Activated gamma-delta T cell treated with anti-CD3 and anti-CD28 coated beads, Interleukin-2, amount 50 U/mL, for 16 hours (primary cell): ENCODE measurements around the gene TSPAN5.
"Not testable (repeated sequence)": the region's sequence is repeated elsewhere in the genome, so short reads cannot be mapped to it uniquely, and the experiment has no call there.

Experiments used
- DNase-seq: peaks from one replicate; pipeline ENCODE4 v3.0.0-alpha.2; 2020; ENCODE audit warnings: low read depth

The TSPAN5 gene

DNA sequence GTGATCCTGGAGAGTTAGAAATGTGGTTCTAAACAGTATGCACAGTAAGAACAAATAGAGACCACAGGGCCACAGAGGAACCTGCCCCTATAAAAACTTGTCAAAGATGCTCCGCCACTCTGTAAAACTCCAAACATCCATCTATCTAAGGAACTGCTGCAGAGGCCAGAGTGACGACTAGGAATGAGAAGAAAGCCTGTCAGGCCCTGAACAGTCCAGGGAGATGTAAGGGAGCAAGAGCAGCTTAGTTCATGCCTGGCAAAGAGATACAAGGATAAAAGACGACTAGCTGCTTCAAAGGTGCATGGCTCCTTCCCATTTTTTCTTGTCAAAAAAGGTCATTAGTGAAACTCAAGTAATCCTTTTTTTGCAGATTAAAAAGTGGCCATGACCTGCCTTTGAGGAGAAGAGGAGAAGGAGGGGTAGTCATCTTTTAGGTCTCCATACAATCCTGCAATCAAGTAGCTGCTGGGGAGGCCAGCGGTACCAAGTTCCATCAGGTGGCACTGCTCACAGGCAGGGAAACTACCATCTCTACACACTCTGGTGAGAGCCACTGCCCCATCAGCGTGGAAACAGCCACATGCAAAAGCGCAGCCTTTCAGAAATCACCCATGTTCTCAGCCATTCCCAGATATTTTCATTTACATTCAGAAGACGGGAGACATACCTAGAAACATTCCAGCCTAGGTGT, 162.1 kb downstream of the TSPAN5 start:
- no peak for DNase-seq

DNA sequence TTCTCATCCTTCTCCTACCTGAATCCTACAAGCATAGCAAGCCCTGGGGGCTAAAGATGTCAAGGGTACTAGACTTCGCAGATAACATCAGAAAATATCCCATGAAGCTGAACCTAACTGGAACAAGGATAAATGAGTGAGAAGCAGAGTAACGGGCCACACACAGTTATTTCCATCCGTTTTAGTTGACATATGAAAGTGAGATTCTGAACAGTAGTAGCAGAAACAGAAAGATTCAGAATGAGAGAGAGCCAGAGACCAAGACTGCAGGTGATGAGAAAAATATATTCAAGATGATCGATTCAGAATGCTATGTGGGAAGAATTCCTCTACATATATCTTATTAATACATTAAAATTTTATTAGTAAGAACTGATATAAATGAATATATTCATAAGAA, 165.1 kb downstream of the TSPAN5 start:
- DNase-seq = no peak

DNA sequence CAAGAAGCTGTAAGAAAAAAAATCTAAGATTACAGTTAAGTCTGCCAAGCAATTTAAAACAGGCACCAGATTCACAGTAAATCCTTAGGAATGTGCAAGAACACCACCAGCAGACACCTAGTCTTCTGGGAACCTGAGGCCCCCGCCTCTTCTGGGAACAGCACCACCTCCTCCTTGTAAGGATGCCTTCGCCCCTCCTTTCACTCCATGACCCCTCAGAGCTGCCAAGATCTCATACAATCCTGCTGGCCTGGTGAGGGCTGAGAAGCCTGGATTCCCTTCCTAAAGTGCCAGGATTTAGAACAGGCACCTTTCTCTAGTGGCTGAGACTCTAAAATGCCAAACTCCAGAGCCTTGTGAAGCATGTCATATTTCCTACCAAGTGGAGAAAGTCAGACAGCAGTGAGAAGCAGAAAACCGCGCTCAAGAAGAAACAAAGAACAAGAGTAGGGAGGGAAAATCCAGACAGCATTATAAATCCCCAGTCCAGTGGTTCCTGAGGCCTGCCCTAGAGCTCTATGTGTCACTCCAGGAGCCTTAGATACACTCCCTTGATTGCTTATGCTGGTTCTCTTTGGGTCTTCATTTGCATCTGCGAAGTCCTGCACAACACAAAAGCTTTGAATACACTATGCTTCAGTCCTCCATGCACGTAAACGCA, 166.4 kb downstream of the TSPAN5 start:
- DNase-seq = no peak

DNA sequence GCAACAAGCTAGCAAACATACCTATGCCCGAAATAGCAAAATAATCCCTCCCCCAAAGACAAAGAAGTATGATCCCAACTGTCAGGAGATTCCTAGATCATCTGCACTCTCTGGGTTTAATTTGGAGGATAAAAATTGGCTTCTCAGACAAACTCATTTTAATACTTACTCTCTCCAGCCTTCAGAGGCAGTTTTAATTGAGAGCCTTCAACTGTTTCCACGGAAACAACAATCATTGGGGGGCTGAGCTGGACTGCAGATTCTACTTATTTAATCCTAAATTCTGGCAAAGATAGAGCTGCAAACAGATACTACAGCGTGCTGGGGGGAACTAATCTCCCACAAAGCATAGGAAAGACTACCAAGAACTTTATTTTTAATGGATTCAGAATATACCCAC, 168.2 kb downstream of the TSPAN5 start:
- no peak for DNase-seq

DNA sequence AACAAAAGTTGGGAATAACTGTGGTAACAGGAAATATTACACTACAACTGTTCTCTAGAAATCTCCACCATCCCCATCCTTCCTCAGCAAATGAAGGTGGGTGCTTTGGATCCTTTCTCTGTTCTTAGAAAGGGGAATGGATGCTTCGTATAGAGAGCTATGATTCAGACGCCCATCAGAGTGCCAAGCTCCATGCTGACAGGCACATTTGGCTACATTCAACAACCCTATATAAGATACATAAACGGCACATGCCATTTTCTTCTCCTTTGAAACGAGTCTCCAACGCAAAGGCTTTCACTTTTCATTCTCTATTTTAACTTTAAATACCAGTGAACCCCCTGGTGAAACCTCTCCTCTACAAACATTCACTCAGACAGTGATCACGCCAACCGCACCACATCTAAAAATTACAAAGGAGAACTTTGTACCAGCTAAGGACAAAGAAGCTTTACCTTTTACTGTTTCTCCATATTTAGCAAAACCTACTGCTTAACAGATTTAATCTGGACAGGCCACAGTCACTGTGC, 172.5 kb downstream of the TSPAN5 start:
- no peak for DNase-seq

DNA sequence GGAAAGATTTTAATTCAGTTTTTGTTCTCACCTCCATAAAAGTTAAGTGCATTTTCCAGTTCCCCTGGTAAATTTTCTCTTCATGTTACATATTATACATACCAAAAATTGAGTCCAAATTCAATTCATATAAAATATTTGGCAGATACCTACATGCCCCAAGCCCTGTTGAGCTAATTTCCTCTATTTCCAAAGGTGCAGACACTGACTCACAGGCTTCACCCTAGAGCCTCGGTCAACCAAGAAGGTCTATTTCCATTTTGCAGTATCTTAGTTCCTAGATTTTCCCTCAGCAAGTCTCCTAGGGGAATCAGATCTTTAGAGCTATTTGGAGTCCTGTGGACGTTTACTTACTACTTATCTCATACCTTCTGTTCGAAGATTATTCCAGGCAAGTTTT, 174.4 kb downstream of the TSPAN5 start:
- no peak for DNase-seq

DNA sequence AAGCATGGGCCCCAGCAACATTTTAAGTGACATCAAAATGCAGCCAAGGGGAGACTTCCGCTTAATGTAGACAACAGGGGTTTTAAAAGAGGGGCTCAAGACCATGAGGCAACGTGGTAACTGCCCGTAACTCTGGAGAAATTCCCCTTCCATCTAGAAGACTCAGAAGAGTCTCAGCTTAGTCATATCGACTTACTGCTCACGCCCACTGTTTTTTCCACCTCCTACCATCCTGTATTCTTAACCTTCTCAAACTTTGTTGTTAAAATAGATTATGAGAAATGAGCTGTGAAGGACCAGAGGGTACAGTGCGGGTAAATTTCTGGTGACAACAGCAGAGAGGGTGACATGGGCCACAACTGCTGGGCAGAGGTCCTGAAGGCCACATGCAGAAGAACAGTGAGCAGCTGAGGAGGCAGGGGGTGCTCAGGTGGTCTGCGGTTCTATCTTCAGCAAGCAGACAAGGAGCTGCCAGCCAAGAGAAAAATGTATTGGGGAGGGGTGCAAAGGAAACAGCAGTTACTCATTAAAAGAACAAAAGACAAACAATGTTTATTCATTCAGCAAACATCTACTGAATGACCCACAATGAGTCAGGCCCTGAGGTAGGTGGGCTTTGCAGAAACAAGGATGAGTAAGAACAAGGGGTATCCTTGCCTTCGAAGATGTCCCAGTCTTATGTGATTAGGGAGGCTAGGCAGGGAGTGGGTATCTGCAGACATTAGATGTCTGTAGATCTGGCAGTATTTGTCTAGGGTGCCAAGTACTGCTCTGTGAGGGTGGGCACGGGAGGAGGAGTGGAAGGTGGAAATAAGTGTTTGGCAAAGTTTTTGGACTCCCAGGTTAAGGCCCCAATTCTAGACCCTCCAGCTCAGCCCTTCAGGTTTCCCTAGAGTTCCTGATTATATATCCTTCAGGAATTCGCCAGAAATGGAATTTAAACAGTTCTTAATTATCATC, 175.3 kb downstream of the TSPAN5 start:
- DNase-seq = peak; percentile 10

DNA sequence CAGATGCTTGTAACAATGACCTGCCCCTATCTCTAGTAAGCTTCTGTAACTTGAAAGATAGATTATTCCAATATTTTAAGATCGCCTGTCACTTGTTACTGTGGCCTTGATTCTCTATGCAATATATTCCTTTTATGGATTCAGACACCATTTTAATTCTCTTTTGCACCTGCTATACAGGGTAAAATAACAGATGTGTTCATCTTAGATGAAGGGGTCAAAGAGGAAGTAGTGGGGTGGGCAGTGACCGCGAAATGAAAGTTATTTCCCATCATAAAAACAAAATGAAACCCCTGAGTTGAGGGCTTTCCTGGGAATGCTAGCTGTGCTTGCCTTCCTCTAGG, 175.9 kb downstream of the TSPAN5 start:
- DNase-seq = no peak

DNA sequence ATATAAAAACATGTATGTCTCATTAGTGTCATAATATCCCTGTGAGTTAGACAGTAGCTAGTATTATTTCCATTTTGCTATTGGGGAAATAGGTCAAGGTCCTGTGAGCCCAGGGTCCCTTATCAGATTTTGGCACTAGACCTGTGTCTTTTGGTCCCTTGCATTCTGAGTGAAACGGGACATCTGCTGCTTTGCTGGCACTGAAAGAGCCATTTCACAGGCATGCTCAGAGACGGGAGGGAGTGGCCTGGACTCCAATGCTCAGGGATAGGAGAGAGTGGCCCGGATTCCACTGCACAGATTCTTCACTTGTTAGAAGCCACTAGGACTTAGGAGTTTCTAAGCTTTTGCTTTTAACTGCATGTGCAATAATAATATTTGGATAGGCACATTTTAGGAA, 177.2 kb downstream of the TSPAN5 start:
- no peak for DNase-seq

DNA sequence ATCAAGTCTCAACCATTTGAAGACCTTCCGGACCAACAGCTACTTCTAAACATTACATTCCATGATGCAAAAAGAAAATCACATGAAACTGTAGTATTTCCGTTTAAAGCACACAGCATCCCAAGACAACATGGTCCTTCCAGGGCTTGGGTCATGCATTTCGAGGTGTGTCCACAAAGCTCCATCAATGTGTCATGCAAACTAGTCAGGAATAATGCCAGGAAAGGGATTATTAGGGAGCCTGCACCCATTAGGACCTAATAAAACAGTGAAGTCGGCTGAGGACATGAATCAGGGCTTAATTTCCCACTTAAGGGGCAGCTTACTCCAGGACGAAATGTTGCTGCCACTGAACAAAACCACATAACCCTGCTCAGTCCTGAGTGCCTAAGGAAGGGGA, 177.9 kb downstream of the TSPAN5 start:
- no peak for DNase-seq

DNA sequence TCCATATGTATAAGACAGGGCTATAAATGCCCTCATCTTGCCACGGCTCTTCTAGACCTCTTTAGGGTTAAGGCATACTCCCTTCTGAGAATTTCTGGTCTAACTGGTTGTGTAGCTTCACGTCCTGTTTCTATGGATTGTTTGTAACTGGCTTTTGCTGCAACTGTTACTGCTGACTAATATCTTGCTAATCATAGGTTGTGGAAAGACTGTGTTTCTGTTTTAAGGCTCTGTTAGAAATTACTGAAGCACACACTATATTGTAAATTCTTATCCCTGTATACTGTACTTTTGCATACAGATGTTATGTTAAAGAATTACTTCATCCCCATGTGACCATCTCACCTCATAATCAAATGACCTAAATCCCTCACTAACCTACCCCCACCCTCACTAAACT, 178.8 kb downstream of the TSPAN5 start:
- DNase-seq = not testable (repeated sequence)

DNA sequence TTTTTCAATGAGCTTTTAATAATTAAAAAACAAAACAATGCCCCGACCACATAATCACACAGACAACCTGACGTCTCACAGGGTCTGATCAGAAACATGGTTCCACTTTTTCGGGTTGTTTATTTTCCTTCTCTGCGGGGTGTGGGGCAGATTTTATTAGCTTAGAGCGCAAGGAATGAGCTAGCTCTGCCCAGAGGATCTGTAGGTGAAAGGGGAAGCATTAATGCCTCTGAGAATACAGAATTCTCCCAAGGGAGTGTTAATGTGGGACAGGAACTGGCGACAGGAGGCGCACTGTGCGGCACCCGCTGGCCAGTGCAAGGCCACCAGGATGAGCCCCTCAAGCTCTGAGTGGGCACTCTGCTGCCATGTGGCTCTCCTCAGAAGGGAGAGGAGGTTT, 181.5 kb downstream of the TSPAN5 start:
- DNase-seq = no peak

DNA sequence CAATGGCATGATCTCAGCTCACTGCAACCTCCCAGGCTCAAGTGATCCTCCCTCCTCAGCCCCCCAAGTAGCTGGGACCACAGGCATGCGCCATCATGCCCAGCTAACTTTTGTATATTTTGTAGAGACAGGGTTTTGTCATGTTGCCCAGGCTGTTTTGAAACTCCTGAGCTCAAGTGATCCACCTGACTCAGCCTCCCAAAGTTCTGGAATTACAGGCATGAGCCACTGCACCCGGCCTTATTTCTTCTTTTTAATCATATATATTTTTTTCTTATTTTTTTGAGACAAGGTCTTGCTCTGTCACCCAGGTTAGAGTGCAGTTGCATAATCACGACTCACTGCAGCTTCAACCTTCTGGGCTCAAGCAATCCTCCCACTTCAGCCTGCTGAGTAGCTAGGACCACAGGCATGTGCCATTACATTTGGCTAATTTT, 184.0 kb downstream of the TSPAN5 start:
- no peak for DNase-seq

DNA sequence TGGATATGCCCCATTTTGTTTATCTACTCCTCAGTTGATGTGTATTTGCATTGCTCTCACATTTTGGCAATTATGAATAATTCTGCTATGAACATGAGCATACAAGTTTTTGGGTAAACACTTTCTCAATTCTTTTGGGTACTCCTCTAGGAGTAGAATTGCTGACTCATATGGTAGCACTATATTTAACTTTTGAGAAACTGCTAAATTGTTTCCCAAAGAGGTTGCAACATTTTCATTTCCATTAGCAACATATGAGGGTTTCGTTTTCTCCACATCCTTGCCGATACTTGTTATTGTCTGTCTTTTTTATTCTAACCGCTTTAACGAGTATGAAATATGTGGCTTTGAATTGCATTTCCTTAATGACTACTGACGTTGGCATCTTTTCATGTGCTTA, 185.4 kb downstream of the TSPAN5 start:
- no peak for DNase-seq

DNA sequence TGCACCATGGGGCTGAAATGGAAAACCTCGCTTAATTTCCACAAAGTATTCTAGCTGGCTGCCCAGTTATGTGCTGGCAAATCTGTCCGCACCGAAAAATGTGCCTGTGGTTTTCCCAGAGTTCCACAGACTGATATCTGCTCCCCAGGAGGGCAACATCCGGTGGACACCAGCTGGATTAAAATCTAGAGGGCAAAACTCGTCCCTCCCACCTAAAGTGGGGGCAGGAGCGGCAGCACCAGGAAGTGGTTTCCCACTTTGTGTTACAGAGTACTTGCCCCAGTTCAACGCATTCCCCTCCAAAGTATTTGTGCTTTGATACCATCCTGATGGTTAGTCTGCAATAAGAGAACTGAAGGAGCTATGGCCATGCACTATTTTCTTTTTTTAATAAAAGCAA, 187.6 kb downstream of the TSPAN5 start:
- DNase-seq = no peak

DNA sequence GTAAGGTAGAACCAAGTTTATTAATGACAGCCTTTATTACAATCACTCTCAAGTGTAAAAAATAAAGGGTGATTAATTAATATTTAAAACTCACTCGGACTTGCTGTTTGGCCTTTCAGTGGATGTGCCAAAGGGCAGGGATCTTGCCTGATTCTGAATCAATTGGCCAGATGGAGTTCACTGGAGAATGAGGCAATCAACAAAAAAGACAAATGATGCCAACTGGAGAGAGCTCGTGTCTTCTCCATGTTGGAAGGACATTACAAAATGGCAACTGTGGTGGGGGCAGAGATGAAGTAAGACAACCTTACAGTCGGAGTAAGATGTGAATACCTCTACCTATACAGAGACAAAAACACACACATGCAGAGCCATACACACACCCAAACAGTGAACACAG, 188.0 kb downstream of the TSPAN5 start:
- no peak for DNase-seq

DNA sequence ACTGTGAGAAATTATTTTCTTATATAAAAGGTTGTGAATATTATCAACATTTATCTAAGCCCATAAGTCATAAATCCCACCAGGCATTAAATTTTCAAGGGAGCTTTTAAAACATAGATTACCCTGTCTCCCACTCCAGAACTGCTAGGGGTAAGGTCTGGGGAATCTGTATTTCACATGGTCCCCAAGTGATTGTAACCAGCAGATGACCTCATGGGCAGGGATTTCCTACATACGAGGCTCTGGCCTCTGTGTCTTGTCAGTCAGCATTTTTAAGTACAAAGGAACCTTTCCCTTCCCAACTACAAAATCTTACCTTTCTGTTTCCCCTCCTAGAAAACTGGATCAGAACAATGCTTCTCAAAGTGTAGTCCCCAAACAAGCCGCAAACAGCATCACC, 188.6 kb downstream of the TSPAN5 start:
- no peak for DNase-seq

DNA sequence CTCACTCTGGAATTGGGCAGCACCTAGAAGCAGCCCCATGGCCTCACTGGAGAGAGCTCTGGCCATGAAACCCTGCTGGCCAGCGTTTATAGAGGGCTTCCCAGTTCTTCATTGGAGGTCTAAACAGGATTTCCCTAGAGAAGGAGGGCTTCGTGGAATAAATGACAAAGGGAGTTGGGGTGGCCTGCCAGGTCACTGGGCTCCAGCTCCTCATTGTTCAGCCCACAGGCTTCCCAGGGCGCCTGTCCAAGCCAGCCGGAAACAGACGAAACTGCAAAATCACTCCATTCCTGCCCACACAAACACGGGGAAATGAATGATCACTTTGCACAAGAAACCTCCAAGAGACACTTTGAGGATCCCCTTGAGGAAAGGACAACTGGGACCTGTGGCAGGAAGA, 189.7 kb downstream of the TSPAN5 start:
- no peak for DNase-seq

DNA sequence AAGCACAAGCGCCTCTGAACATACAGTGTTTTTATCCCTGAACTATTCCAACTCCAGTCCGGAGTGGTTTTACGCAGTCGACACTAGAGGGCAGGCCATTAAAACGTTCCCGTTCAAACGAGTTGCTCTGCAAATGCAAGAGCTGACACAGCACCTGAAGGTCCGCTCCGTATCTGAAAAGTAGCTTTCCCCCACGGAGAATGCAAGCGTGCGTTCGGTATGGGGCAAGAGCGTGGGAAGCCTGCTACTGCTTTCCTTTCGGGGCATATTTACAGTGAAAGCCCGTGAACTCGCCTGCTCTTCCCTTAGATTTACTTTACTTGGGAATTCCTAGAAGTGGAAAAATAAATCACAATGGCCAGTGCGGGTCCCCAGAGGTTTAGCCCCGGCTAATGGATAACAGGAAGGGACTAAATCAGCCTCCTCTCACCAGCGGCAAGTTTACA, 190.8 kb downstream of the TSPAN5 start:
- peak; percentile 46 for DNase-seq

DNA sequence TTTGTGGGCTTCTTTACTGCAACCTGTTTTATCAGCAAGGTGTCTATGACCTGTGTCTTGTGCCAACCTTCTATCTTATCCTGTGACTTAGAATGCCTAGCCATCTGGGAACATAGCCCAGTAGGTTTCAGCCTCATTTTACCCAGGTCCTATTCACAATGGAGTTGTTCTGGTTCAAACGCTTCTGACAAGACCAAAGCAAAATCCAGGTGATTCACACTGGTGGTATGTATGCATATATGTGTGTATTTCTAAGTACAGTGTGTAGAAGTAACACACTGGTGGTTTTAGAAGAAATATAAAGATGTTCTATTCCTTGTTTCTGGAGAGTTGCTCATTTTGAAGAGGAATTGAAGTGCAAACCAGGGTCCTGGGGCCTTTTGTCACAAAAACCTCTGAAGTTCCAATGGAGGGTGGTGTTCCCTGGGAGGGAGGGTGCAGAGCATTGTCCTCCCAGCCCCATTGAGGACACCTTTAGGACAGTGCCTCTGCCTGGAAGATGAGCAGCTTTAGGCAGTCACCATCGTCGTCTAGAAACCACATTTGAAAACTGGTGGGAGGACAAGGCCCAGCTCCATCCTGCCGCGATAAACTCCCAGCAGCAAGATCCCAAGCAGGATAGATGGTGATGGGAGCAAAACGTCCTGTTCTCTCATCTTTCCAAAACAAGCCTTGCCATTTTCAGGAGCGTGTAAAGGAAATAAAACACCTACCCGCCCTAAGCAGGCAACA, 191.4 kb downstream of the TSPAN5 start:
- no peak for DNase-seq

DNA sequence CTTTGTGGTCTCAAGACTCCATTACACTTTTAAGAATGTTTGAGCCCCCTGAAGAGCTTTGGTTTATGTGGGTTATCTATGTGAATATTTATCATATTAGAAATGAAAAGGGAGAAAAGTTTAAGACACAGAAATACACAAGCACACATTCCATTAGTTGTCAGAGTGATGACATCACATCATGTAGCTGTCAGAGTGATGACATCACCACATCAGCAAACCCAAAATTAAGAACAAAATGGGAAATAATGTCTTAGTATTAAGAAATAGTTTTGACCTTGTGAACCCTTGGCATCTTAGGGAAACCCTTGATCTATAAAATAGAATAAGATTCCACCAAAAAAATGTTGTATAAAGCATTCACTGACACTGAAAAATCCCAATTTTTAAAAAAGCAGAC, 195.9 kb downstream of the TSPAN5 start:
- no peak for DNase-seq
